Activated gamma-delta T cell treated with Interleukin-2 at 50 U/mL for 16 hours (primary cell): ENCODE results near the gene CLCA1.

Experiments
- DNase-seq: peaks from one replicate; pipeline ENCODE4 v3.0.0-alpha.2; 2020

The CLCA1 gene

GRCh38 chr1:86504137-86504479 is 35.4 kb downstream of the CLCA1 start:
- no peak for DNase-seq

GRCh38 chr1:86504895-86505563 is 36.3 kb downstream of the CLCA1 start:
- DNase-seq, result no peak

GRCh38 chr1:86505564-86505902 is 36.8 kb downstream of the CLCA1 start:
- no peak for DNase-seq

- peak; percentile 16 for DNase-seq
Observed at GRCh38 chr1:86507935-86508582, 39.3 kb downstream of the CLCA1 start.

GRCh38 chr1:86508583-86508969 is 39.8 kb downstream of the CLCA1 start:
- no peak for DNase-seq

GRCh38 chr1:86515597-86515996 is 46.9 kb downstream of the CLCA1 start:
- no peak for DNase-seq

GRCh38 chr1:86516335-86516734 is 47.6 kb downstream of the CLCA1 start:
- DNase-seq, result no peak

- no peak for DNase-seq
Observed at GRCh38 chr1:86517336-86517735, 48.6 kb downstream of the CLCA1 start.

GRCh38 chr1:86520789-86521521 is 52.2 kb downstream of the CLCA1 start:
- DNase-seq, result no peak

GRCh38 chr1:86521522-86521891 is 52.8 kb downstream of the CLCA1 start:
- DNase-seq, result no peak

GRCh38 chr1:86522240-86522639 is 53.5 kb downstream of the CLCA1 start:
- no peak for DNase-seq

- DNase-seq, result no peak
Observed at GRCh38 chr1:86523670-86524354, 55.1 kb downstream of the CLCA1 start.

GRCh38 chr1:86527306-86527705 is 58.6 kb downstream of the CLCA1 start:
- DNase-seq, result no peak

GRCh38 chr1:86530211-86530845 is 61.6 kb downstream of the CLCA1 start:
- no peak for DNase-seq

- no peak for DNase-seq
Observed at GRCh38 chr1:86537928-86538695, 69.4 kb downstream of the CLCA1 start.

- no peak for DNase-seq
Observed at GRCh38 chr1:86538775-86539174, 70.0 kb downstream of the CLCA1 start.

GRCh38 chr1:86541859-86542258 is 73.1 kb downstream of the CLCA1 start:
- no peak for DNase-seq

- no peak for DNase-seq
Observed at GRCh38 chr1:86542631-86543030, 73.9 kb downstream of the CLCA1 start.

- no peak for DNase-seq
Observed at GRCh38 chr1:86546787-86547221, 78.1 kb downstream of the CLCA1 start, which contains the start of gene CLCA4. Gene CLCA4 (plus strand): TSS chr1:86547078. CDS start chr1:86547120, 42 bp downstream.

GRCh38 chr1:86548839-86549238 is 80.1 kb downstream of the CLCA1 start:
- DNase-seq, result no peak
